Dermis microvascular lymphatic vessel endothelial cell (primary cell): ENCODE measurements around the gene HCN4. TPM values are rescaled to one million over a fixed set of nuclear protein-coding genes. Genes with fewer than 3 reads are reported as not detected.

ENCODE experiments used
- DNase-seq, 2 donors: peaks; one replicate each; pipeline versions ENCODE4 v3.0.0 to v3.0.0-alpha.2; 2010; ENCODE audit warnings: low read depth in 2 of 2
- total RNA-seq: library from RNA; depleted of rRNA; stranded (reverse); fragments of >200 nt; gene quantifications from 2 replicates; pipeline ENCODE4 v1.2.1, GENCODE V29; 2014

Gene HCN4
- total RNA-seq, 1 donor from 2014 or later: not detected

- no peak for DNase-seq
Observed at GRCh38 chr15:73380661-73381060, 11.9 kb upstream of the HCN4 start.

- DNase-seq: no peak
Observed at GRCh38 chr15:73378089-73378488, 9.3 kb upstream of the HCN4 start.

- no peak for DNase-seq
Observed at GRCh38 chr15:73375755-73376305, 7.1 kb upstream of the HCN4 start.

GRCh38 chr15:73375012-73375411 lies 6.3 kb upstream of the HCN4 start:
- no peak for DNase-seq

DNA sequence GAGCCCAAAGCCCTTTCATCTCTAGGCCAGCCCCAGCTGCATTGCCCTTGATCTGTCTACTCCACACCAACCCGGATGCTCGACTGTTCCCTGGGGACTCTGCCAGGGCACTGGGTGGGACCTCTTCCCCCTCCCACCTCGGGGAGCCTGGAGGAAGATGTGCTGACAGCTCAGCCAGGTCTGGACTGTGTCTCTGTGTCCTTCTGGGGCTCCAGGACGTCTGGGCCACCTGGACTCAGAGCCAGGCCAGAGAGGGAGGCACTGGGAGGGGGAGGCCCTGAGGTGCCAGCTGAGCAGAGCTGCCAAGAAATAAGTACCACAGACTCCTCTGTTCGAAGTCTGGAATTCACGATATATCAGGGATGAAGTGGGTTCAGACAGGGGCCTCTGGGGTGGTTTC lies 5.8 kb upstream of the HCN4 start:
- DNase-seq: no peak

DNA sequence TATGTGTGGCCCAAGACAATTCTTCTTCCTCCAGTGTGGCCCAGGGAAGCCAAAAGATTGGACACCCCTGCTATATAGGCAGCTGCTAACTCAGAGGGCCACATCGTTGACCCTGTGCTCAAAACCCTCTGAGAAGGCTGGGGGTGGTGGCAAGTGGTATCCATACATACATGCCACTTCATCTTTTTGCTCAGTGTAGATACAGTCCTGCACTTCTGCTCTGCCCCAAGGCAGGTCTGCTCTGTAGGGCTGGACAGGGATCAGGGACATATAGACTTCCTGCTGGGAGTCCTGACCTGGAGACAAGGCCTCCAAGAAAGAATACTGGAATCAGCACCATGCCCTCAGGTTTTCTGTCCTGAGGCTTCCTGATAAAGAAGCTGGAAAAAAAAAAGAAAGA lies 4.5 kb upstream of the HCN4 start:
- DNase-seq: no peak

GRCh38 chr15:73371812-73372211 lies 3.1 kb upstream of the HCN4 start:
- DNase-seq: no peak

- no peak for DNase-seq
Observed at GRCh38 chr15:73370151-73370550, 1.4 kb upstream of the HCN4 start.

DNA sequence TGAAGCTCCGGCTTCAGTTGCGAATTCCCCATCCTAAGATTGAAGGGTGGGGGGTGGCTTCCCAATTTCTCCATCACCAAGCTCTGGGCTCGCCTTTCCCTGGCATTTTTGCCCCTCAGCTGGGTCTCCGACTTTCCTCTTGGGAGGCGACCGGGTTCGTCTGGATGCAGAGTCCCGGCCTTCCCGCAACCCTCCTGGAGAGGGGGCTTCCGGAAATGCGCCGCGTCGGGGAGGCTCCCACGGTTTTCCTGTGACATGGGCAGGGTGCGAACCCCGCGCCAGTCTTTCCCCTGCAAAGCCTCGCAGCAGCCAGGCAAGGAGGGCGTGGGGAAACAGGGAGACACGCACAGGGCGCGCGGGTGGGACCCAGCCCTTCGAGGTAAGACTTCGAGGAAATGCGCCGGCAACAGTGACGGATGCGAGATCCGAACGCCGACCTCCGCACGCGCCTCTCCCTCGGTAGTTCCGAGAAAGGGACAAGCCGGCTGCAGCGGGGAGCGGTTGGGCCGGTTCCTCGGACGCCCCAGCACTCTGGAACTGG lies 466 bp upstream of the HCN4 start:
- DNase-seq: no peak

DNA sequence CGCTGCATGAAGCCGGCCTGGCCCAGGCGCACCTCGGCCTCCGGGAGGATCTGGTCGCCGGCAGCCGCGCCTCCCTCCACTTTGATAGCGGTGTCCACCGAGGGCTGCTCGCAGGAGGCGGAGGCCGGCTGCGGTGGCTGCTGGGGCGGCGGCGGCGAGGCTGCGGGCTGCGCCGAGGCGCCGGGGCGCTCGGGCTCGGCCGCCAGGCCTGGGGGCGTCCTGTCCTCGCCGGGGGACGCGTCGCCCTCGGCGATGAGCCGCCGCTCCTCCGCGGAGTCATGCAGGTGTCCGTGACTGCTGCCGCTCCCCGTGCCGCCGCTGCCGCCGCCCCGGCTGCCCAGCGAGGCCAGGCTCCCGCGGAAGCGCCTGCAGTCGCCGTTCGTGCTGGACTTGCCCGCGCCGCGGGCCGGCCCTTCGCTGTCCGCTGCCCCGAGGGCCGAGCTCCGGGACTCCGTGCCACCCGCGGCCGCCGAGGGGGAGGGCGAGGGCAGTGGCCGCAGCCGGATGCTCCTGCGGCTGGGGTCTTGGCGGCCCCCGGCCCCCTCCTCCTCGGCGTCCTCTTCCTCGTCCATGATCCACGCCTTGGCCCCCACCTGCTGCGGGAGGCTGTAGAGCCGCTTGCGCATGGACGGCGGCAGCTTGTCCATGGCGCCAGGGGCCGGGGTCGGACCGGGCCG lies 996 bp downstream of the HCN4 start:
- no peak for DNase-seq

DNA sequence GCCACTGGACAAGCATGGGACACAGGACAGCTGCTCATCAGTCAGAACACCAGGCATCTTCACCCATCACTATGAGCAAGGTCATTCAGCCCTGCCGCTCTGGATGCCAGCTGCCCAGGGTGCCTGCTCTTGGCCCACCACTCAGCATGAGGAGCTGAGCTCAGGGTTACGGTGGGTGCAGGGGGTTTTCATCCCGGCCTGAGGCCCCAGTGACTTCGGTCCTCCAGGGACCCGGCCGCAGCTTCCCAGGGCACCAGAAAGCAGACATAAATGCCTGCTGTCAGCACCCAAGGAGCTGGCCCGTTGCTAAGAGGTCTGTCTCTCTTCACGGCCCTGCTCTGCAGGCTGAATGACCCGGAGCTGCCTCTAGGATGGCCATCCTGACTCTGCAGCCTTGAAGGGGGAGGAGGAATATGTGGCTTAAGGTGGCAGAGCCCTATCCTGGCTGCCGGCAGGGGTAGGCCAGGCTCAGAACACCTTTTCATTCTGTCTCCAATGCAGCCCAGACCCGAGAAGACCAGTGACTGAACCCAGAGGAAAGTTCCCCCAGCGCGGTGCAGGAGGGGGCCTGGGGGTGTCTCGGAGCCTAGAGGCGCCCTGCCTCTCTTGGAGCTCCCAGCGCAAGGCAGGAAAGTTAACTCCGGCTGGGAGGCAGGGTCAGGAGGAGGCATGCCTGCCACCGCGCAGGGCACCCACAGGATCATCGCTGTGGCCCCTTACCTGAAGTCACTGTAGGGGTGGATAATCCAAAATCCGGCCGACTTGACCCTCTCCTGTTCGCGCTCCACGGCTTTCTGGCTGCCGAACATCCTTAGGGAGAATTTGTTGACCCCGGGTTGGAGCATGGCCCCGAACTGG lies 1.8 kb downstream of the HCN4 start:
- no peak for DNase-seq

GRCh38 chr15:73364070-73364469 lies 4.7 kb downstream of the HCN4 start:
- no peak for DNase-seq

DNA sequence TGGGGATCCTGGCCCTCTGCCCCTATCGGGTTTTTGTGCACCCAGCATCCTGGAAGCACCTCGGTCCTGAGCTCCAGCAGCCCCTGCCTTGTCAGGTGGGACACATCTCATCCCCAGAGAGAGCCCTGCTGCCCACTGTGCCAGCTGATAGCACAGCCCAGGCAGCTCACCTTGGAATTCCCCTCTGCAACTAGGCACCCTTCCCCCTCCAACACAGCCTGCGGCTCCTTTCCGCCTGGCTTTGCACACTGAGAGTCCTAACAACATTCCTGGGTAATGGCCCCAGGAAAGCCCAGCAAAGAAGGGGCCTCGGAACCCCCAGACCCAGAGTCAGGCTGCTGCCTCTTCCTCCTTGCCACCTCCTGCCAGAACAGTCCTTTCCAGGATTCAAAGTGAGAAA lies 5.9 kb downstream of the HCN4 start:
- DNase-seq: no peak

DNA sequence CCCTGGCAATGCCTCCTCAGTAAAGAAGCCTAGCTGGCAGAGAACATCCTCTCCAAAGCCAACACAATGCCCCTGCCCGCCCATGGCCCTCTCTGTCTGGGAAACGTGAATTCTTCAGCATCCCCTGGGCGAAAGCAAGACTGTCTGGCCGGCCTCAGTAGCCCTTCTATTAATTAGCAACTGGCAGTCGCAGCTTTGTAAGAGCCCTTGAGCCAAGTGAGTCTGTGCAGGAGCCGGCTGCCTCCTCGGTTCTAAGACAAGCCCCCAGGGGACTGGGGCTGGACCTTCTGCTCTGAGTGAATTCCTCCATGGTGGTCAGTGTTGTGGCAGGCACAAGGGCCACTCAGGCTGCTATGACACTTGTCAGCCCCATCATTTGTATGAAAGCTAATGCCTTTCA lies 7.4 kb downstream of the HCN4 start:
- DNase-seq: no peak

DNA sequence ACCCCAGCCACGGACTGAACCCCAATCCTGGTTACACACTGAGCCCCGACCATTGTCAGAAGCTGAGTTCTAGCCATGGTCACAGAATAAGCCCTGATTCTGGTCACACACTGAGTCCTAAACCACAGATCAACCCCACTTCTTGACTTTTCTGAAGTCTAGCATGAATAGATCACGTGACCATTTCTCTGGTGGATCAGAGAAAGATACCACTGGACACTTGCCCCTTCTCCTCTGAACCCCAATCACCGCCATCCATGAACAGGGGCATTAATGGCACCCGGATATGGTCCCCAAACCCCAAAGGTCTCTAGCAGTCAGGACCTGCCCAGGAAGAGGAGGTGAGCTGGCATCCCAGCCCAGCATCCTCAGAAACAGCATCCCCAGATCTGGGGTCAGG lies 9.1 kb downstream of the HCN4 start:
- DNase-seq: no peak

DNA sequence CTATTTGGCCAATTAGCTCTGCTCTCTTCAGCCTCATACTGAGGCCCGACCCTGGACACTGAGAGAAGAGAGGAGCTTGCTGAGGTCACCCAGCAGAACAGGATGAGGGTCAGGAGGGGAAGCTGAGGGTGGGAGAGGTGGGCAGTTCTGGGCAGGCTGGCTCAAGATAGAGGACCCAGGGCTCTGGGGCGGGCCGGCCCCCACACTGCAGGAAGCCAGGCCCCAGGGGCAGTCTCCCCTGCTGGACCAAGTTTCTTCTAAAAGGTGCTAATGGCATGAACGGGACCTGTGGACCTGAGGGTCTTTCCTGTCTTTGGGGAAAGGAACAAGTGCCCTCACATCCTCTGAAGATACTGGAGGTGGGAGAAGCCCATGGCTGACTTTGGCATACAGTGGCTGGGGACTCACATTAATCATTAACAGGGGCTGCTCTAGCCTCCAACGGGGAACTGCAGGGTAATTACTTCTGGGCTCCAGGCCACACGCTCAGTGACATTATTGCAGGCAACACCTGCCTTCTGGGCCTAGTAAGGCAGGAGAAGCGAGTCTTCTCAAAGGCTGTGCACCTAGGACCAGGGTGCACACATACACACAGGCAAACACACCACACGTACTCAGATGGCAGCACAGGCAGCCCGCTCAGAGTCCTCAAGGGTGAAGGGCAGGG lies 10.6 kb downstream of the HCN4 start:
- DNase-seq: no peak

DNA sequence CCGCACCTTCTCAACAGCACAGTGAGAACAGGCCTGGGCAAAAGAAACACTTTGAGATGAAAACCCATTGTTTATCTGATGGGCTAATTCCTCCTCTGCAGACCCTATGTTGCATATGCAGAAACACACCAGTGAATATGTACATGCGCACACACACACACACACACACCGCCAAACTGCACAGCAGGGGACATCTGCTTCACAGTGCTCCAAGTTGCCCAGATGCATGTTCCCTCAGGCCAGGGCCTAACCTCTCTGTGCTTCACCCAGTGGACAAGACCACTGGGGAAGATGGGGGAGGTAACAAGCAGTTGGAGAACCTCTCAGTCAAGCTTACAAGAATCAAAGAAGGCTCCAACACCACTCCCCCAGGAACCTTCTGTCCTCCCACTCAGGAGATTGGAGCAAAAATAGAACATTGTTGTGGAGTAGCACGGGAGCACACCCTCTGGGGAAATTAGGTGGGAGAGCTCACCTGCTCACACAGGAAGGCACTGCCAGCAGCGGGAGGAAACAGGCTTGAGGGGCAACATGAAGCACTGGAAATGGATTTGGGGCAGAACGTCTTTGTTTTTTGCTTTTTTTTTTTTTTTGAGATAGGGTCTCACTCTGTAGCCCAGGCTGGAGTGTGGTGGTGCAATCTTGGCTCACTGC lies 13.0 kb downstream of the HCN4 start:
- DNase-seq: no peak

DNA sequence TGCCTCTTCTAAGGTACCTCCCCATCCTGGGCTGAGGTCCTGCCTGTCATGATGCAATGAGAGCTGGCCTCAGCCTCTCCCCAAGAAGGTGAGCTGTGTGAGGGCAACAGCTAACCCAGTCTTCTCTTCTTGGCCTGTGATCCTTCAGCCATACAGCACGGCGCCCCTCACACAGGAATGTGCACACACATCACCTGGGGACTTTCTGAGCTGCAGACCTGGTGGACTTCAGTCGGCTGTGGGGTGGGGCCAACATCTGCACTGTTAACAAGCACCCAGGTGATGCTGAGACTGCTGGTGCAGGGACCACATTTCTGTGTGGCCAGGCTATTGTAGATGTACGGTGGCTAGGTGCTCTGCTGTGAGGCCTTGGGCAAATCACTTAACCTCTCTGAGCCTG lies 14.5 kb downstream of the HCN4 start:
- DNase-seq: no peak

- no peak for DNase-seq
Observed at GRCh38 chr15:73353734-73354133, 15.0 kb downstream of the HCN4 start.

GRCh38 chr15:73352082-73352481 lies 16.7 kb downstream of the HCN4 start:
- no peak for DNase-seq

DNA sequence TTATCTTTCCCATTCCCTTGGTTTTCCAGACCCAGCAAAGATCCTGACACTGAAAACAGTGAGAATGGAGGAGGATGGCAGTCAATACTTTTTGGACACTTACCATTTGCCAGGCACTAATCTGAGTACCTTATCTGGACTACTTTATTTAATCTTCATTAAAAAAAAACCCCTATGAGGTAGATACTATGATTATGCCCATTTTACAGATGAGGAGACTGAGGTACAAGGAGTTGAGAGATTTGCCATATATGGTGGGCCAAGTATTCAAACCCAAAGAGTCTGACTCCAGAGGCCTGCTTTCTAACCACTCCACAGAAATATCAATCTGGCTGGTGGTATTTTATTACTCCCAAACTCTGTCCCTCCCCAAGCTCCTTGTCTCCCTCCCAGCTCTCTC lies 19.6 kb downstream of the HCN4 start:
- DNase-seq: no peak
